Neural progenitor cell (in vitro differentiated cells): ENCODE results near the gene EIF6. TPM values are rescaled to one million over a fixed set of nuclear protein-coding genes. Genes with fewer than 3 reads are reported as not detected.

ENCODE experiments used
- DNase-seq: peaks from one replicate; pipeline ENCODE4 v3.0.0-alpha.2; 2016; ENCODE audit warnings: low spot score
- H2AFZ ChIP-seq: fragments of 200-600 bp; sonication (generic); replicated peaks from 2 replicates; pipeline ENCODE4 v1.6.1; 2016; ENCODE audit warnings: antibody characterized with exemption
- H3F3A ChIP-seq: fragments of 200-600 bp; sonication (generic); 2 replicates; pipeline ENCODE4 v1.6.1; 2016; ENCODE audit warnings: antibody characterized with exemption, low read depth
- H3K27ac ChIP-seq: fragments of 200-600 bp; sonication (generic); 2 replicates; pipeline ENCODE4 v1.5.1; 2016; ENCODE audit warnings: mild to moderate bottlenecking
- H3K27me3 ChIP-seq: fragments of 200-600 bp; sonication (generic); 2 replicates; pipeline ENCODE4 v1.6.1; 2016; ENCODE audit warnings: mild to moderate bottlenecking, moderate library complexity
- H3K36me3 ChIP-seq: fragments of 200-600 bp; sonication (generic); 2 replicates; pipeline ENCODE4 v1.5.1; 2016
- H3K4me1 ChIP-seq: fragments of 200-600 bp; sonication (generic); 2 replicates; pipeline ENCODE4 v1.6.1; 2016; ENCODE audit warnings: mixed run types
- H3K4me2 ChIP-seq: fragments of 200-600 bp; sonication (generic); 2 replicates; pipeline ENCODE4 v1.6.1; 2016
- H3K4me3 ChIP-seq: fragments of 200-600 bp; sonication (generic); 2 replicates; pipeline ENCODE4 v1.5.1; 2016
- H3K79me2 ChIP-seq: fragments of 200-600 bp; sonication (generic); 2 replicates; pipeline ENCODE4 v1.6.1; 2016; ENCODE audit warnings: low read depth
- H3K9ac ChIP-seq: fragments of 200-600 bp; sonication (generic); 2 replicates; pipeline ENCODE4 v1.6.1; 2016
- H3K9me3 ChIP-seq: fragments of 200-600 bp; sonication (generic); 2 replicates; pipeline ENCODE4 v1.5.1; 2016; ENCODE audit warnings: low read depth
- H4K20me1 ChIP-seq: fragments of 200-600 bp; sonication (generic); 2 replicates; pipeline ENCODE4 v1.6.1; 2016; ENCODE audit warnings: low read depth
- H3K27ac Mint-ChIP-seq: 3 replicates; pipeline ENCODE4 v1.8.0; 2021; ENCODE audit warnings: mixed read lengths
- H3K27me3 Mint-ChIP-seq: 2 replicates; pipeline ENCODE4 v1.8.0; 2022; ENCODE audit warnings: low read depth, mild to moderate bottlenecking, inconsistent platforms, moderate library complexity, mixed read lengths; ENCODE audit not compliant: insufficient read depth
- H3K36me3 Mint-ChIP-seq: 3 replicates; pipeline ENCODE4 v1.8.0; 2021; ENCODE audit warnings: mixed read lengths
- H3K4me1 Mint-ChIP-seq: 3 replicates; pipeline ENCODE4 v1.8.0; 2021; ENCODE audit warnings: mixed read lengths
- H3K4me3 Mint-ChIP-seq: 3 replicates; pipeline ENCODE4 v1.8.0; 2021; ENCODE audit warnings: mild to moderate bottlenecking, moderate library complexity, mixed read lengths
- H3K9me3 Mint-ChIP-seq: 3 replicates; pipeline ENCODE4 v1.8.0; 2020; ENCODE audit warnings: mixed read lengths
- EZH2 ChIP-seq: fragments of 200-600 bp; sonication (generic); IDR thresholded peaks from 2 replicates; pipeline ENCODE4 v1.6.1; 2017; ENCODE audit warnings: antibody characterized with exemption, mild to moderate bottlenecking, moderate library complexity
- EZH2phosphoT487 ChIP-seq: fragments of 200-600 bp; sonication (generic); IDR thresholded peaks from 2 replicates; pipeline ENCODE4 v1.6.1; 2017; ENCODE audit warnings: antibody characterized with exemption
- total RNA-seq: library from RNA; depleted of rRNA; stranded (reverse); fragments of >200 nt; gene quantifications from 2 replicates; pipeline ENCODE4 v1.2.3, GENCODE V29; 2015; ENCODE audit warnings: low replicate concordance
- TF ChIP-seq, protein P1 (sequence below): fragments of 200-600 bp; sonication (generic); IDR thresholded peaks from 2 replicates; pipeline ENCODE4 v1.5.1; 2017; ENCODE audit warnings: antibody characterized with exemption, mild to moderate bottlenecking

Gene EIF6
- total RNA-seq, 1 donor from 2014 or later, result 47.5 TPM

DNA sequence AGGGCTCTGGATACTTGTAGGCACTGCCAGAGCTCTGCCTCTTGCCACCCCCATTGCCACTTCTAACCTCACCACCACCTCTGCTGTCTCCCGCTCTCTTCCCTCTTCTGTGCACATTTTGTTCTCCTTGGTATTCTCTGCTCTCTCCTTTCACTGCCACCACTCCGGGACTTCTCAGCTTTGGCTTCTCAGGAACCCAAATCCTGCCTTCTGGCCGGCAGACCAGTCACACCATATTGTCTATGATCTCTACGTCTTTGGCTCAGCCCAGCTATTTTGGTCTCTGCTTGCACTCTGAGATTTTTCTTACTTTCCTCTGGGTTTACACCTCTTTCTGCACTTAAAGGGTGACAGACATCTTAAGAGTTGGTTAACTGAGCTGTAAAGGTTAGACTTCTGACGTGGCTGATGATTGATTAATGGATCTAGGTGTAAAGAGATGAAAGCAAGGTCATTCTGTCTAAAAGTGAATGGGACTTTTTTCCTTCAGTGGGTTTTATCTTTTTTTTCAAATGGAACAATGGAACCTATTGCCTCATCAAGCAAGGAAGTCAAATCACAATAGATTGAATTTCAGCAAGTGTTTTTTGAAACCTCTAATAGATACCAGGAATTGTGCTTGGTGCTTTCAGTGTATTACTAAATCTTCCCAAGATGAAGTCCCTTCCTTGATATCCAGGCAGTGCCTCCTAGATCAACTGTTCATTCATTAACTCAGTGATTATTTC lies 44.3 kb downstream of the EIF6 start:
- no peaks in the 10 kb centered on the region for H3K9me3 ChIP-seq
- DNase-seq, result no peak
- no peak overlapping the region for H3K4me2 ChIP-seq
- peaks cover 3% of the 10 kb centered on the region for H3K4me1 Mint-ChIP-seq
- H3K79me2 ChIP-seq, result no peaks in the 10 kb centered on the region
- H3K27ac ChIP-seq, result no peak overlapping the region
- no peaks in the 10 kb centered on the region for H4K20me1 ChIP-seq
- peaks cover 3% of the 10 kb centered on the region for H3K27me3 Mint-ChIP-seq
- no peaks in the 10 kb centered on the region for H3F3A ChIP-seq
- no peaks in the 10 kb centered on the region for H3K4me1 ChIP-seq
- no peaks in the 10 kb centered on the region for H3K36me3 Mint-ChIP-seq
- no peaks in the 10 kb centered on the region for H3K36me3 ChIP-seq
- H3K4me3 ChIP-seq, result no peak overlapping the region
- H2AFZ ChIP-seq, result no peak overlapping the region
- no peak overlapping the region for H3K9ac ChIP-seq
- no peak overlapping the region for H3K4me3 Mint-ChIP-seq
- no peaks in the 10 kb centered on the region for H3K27me3 ChIP-seq
- no peak overlapping the region for H3K27ac Mint-ChIP-seq
- TF ChIP-seq EZH2 (no peak), EZH2phosphoT487 (no peak)
- TF ChIP-seq, protein P1, sequence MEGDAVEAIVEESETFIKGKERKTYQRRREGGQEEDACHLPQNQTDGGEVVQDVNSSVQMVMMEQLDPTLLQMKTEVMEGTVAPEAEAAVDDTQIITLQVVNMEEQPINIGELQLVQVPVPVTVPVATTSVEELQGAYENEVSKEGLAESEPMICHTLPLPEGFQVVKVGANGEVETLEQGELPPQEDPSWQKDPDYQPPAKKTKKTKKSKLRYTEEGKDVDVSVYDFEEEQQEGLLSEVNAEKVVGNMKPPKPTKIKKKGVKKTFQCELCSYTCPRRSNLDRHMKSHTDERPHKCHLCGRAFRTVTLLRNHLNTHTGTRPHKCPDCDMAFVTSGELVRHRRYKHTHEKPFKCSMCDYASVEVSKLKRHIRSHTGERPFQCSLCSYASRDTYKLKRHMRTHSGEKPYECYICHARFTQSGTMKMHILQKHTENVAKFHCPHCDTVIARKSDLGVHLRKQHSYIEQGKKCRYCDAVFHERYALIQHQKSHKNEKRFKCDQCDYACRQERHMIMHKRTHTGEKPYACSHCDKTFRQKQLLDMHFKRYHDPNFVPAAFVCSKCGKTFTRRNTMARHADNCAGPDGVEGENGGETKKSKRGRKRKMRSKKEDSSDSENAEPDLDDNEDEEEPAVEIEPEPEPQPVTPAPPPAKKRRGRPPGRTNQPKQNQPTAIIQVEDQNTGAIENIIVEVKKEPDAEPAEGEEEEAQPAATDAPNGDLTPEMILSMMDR, result no peak
- H3K9me3 Mint-ChIP-seq, result no peaks in the 10 kb centered on the region

DNA sequence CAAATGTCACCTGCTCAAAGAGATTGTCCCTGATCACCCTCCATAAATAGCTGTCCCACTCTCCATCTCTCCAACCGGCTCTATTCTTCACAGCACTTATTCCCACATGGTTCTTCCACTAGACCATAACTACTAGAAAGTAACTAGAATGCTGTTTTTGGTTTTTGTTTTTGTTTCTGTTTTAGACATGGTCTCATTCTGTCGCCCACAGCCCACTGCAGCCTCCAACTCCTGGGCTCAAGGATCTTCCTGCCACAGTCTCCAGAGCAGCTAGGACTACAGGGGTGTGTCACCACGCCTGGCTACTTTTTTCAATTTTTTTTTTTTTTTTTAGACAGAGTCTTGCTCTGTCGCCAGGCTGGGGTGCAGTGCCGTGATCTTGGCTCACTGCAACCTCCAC lies 45.8 kb downstream of the EIF6 start:
- Mint-ChIP-seq H3K36me3 (no peaks in the 10 kb centered on the region), H3K4me1 (peaks cover 3% of the 10 kb centered on the region), H3K27ac (no peak overlapping the region), H3K27me3 (peaks cover 4% of the 10 kb centered on the region), H3K4me3 (no peak overlapping the region), H3K9me3 (no peaks in the 10 kb centered on the region)
- Histone ChIP-seq H3K9ac (no peak overlapping the region), H3K27me3 (no peaks in the 10 kb centered on the region), H2AFZ (no peak overlapping the region), H3K4me1 (no peaks in the 10 kb centered on the region), H3F3A (no peaks in the 10 kb centered on the region), H3K4me2 (no peak overlapping the region), H3K36me3 (no peaks in the 10 kb centered on the region), H3K9me3 (no peaks in the 10 kb centered on the region), H3K27ac (no peak overlapping the region), H3K4me3 (no peak overlapping the region), H3K79me2 (no peaks in the 10 kb centered on the region), H4K20me1 (no peaks in the 10 kb centered on the region)
- TF ChIP-seq, protein P1, result no peak
- DNase-seq, result no peak

DNA sequence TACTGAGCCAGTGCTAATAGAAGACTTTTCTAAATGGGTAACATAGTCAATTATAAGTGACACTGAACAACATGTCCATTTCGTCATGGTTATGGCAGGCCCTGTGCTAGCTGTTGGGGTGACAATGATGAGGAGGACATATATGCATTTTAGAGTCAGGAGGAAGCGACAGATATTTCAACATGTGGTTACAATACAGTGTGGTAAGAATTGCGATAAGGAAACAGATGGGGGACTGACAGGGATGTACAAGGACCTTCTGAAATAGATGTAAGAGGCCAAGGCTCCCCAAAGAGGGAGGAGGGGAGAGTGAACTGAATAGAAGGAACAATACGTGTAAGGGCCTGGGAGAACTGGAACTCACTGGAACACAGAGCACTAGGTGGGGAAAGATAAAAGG lies 46.4 kb downstream of the EIF6 start:
- H3K4me2 ChIP-seq, result no peak overlapping the region
- no peaks in the 10 kb centered on the region for H3K9me3 ChIP-seq
- H3K36me3 ChIP-seq, result no peaks in the 10 kb centered on the region
- no peaks in the 10 kb centered on the region for H3F3A ChIP-seq
- H3K4me3 ChIP-seq, result no peak overlapping the region
- H3K4me1 ChIP-seq, result no peaks in the 10 kb centered on the region
- Mint-ChIP-seq H3K4me3 (no peak overlapping the region), H3K27ac (no peak overlapping the region), H3K9me3 (no peaks in the 10 kb centered on the region), H3K36me3 (no peaks in the 10 kb centered on the region), H3K4me1 (peaks cover 3% of the 10 kb centered on the region), H3K27me3 (peaks cover 4% of the 10 kb centered on the region)
- no peaks in the 10 kb centered on the region for H3K79me2 ChIP-seq
- H3K9ac ChIP-seq, result no peak overlapping the region
- H2AFZ ChIP-seq, result no peak overlapping the region
- H3K27ac ChIP-seq, result no peak overlapping the region
- no peak for DNase-seq
- H3K27me3 ChIP-seq, result no peaks in the 10 kb centered on the region
- H4K20me1 ChIP-seq, result no peaks in the 10 kb centered on the region
- TF ChIP-seq EZH2phosphoT487 (no peak), EZH2 (no peak)
- TF ChIP-seq, protein P1, result no peak
